A549 (cell line): ENCODE results near the gene ZNF467. TPM values are rescaled to one million over a fixed set of nuclear protein-coding genes. Genes with fewer than 3 reads are reported as not detected.

Experiments
- ATAC-seq, 2 experiments: fragments of 200-7000 bp in 1 of 2; fragments of >200 bp in 1 of 2; cut with Nextera tagmentation in 1 of 2; cut with Tn5 transposase in 1 of 2; 3 replicates each; pipeline versions ENCODE4 v1.8.0 to v1.9.1; 2018 to 2020; ENCODE audit warnings: mild to moderate bottlenecking in 1 of 2, moderate library complexity in 1 of 2
- CTCF ChIA-PET: fragments of 300-600 bp; sonication (Branson Sonifier 250); formaldehyde crosslinking; extraction: SDS; loops from one replicate; lab custom pipeline; 2021; ENCODE audit warnings: antibody characterized with exemption, inconsistent platforms; lab: Yijun Ruan, JAX
- POLR2A ChIA-PET: fragments of 350-600 bp; formaldehyde crosslinking; extraction: SDS; loops from one replicate; lab custom pipeline; 2021; ENCODE audit warnings: antibody characterized with exemption, inconsistent platforms; lab: Yijun Ruan, JAX
- DNase-seq, 2 experiments: peaks; one replicate each; pipeline versions ENCODE4 v3.0.0 to v3.0.0-alpha.2; 2011 to 2016; ENCODE audit warnings: low read depth in 1 of 2, low spot score in 1 of 2
- FAIRE-seq: peaks from 2 replicates; lab custom pipeline; 2011; peaks lifted over from hg19 to GRCh38; lab: Jason Lieb, UNC
- H3K27ac ChIP-seq, 2 experiments: fragments of >200 bp; sonication (Bioruptor Twin); formaldehyde crosslinking; 3 replicates each; pipeline ENCODE4 v1.5.1; 2016 to 2017
- H3K4me1 ChIP-seq: fragments of >200 bp; sonication (Bioruptor Twin); formaldehyde crosslinking; 3 replicates; pipeline ENCODE4 v1.6.1; 2016
- H3K4me2 ChIP-seq: fragments of >200 bp; sonication (Bioruptor Twin); formaldehyde crosslinking; 3 replicates; pipeline ENCODE4 v1.6.1; 2016
- H3K4me3 ChIP-seq: fragments of >200 bp; sonication (Bioruptor Twin); formaldehyde crosslinking; 3 replicates; pipeline ENCODE4 v1.5.1; 2016
- H3K9me3 ChIP-seq: fragments of >200 bp; sonication (Bioruptor Twin); formaldehyde crosslinking; 3 replicates; pipeline ENCODE4 v1.6.1; 2016
- BCL3 ChIP-seq: fragments of >200 bp; sonication (Bioruptor Twin); formaldehyde crosslinking; IDR thresholded peaks from 3 replicates; pipeline ENCODE4 v1.6.1; 2016
- BHLHE40 ChIP-seq: IDR thresholded peaks from 2 replicates; pipeline ENCODE4 v1.6.1; 2012; ENCODE audit warnings: low read depth, low read length, inconsistent platforms
- CHD4 ChIP-seq: fragments of 200-600 bp; sonication (generic); IDR thresholded peaks from 2 replicates; pipeline ENCODE4 v1.6.1; 2016; ENCODE audit warnings: antibody characterized with exemption, mild to moderate bottlenecking, borderline replicate concordance
- E2F6 ChIP-seq: IDR thresholded peaks from 2 replicates; pipeline ENCODE4 v1.6.1; 2012; ENCODE audit warnings: low read depth, borderline replicate concordance
- GATA3 ChIP-seq: IDR thresholded peaks from 2 replicates; pipeline ENCODE4 v1.6.1; 2012; ENCODE audit warnings: borderline replicate concordance
- HEYL ChIP-seq: fragments of 250-450 bp; sonication (Bioruptor Pico); IDR thresholded peaks from 2 replicates; pipeline ENCODE4 v1.8.0; 2021; ENCODE audit warnings: mild to moderate bottlenecking, moderate library complexity
- HMGXB4 ChIP-seq: fragments of 250-450 bp; sonication (Bioruptor Pico); IDR thresholded peaks from 2 replicates; pipeline ENCODE4 v1.5.0; 2021; ENCODE audit warnings: mild to moderate bottlenecking, moderate library complexity, borderline replicate concordance
- HOXB13 ChIP-seq: fragments of 250-450 bp; sonication (Bioruptor Pico); IDR thresholded peaks from 2 replicates; pipeline ENCODE4 v1.5.0; 2020; ENCODE audit warnings: low read depth, mild to moderate bottlenecking, moderate library complexity
- KDM1A ChIP-seq: fragments of 200-600 bp; sonication (generic); IDR thresholded peaks from 2 replicates; pipeline ENCODE4 v1.6.1; 2016; ENCODE audit warnings: low read depth, mild to moderate bottlenecking
- MAFK ChIP-seq: fragments of 450-650 bp; IDR thresholded peaks from 2 replicates; pipeline ENCODE4 v1.6.1; 2014; ENCODE audit not compliant: partially characterized antibody
- MAX ChIP-seq: IDR thresholded peaks from 2 replicates; pipeline ENCODE4 v1.6.1; 2012
- NFE2L2 ChIP-seq: fragments of 150-350 bp; conservative IDR thresholded peaks from 2 replicates; pipeline ENCODE4 v1.6.1; 2014; ENCODE audit warnings: low read length
- POLR2AphosphoS2 ChIP-seq: conservative IDR thresholded peaks from 2 replicates; pipeline ENCODE4 v1.6.1; 2012; ENCODE audit warnings: low read length, improper control_type of control experiment, inconsistent platforms
- RCOR1 ChIP-seq: fragments of 150-350 bp; IDR thresholded peaks from 2 replicates; pipeline ENCODE4 v1.6.1; 2014; ENCODE audit warnings: antibody characterized with exemption, low read length, low read depth
- RFX5 ChIP-seq: fragments of 450-650 bp; IDR thresholded peaks from 2 replicates; pipeline ENCODE4 v1.7.1; 2014; ENCODE audit warnings: antibody characterized with exemption, mild to moderate bottlenecking, moderate library complexity
- RNF2 ChIP-seq: fragments of 200-600 bp; sonication (generic); IDR thresholded peaks from 2 replicates; pipeline ENCODE4 v1.6.1; 2016; ENCODE audit warnings: low read depth, mild to moderate bottlenecking, antibody characterized with exemption, moderate library complexity, borderline replicate concordance
- TFCP2L1 ChIP-seq: fragments of 250-450 bp; sonication (Bioruptor Pico); IDR thresholded peaks from 2 replicates; pipeline ENCODE4 v1.5.0; 2021; ENCODE audit warnings: mild to moderate bottlenecking
- TP53 ChIP-seq: fragments of 250-450 bp; sonication (Bioruptor Pico); IDR thresholded peaks from 2 replicates; pipeline ENCODE4 v1.5.0; 2021; ENCODE audit warnings: mild to moderate bottlenecking, moderate library complexity
- ZC3H11A ChIP-seq: fragments of 450-650 bp; IDR thresholded peaks from 2 replicates; pipeline ENCODE4 v1.6.1; 2014; ENCODE audit warnings: antibody characterized with exemption, mild to moderate bottlenecking
- ZSCAN20 ChIP-seq: fragments of 250-450 bp; sonication (Bioruptor Pico); IDR thresholded peaks from 2 replicates; pipeline ENCODE4 v1.8.0; 2022; ENCODE audit warnings: mild to moderate bottlenecking, moderate library complexity
- WGBS: methylation state at CpG from one replicate; pipeline ENCODE4 v1.1.6; 2017; ENCODE audit errors: missing lambda C conversion rate; 5-methylcytosine and 5-hydroxymethylcytosine counted together
- polyA plus RNA-seq, 4 experiments: library from polyadenylated mRNA; depleted of rRNA in 3 of 4; stranded (reverse); fragments of >200 nt; fragmentation: RNase III in 1 of 4; extraction: RNeasy Plus Mini Kit Qiagen cat#74134 plus additional on column Dnase treatment in 1 of 4; gene quantifications; 2 replicates in 3 of 4; 3 replicates in 1 of 4; pipeline ENCODE4 v1.2.3, GENCODE V29; 2011 to 2017

The ZNF467 gene
- polyA plus RNA-seq, 2 of the 4 experiments (the other 2 are of a cell fraction): 3.1 to 3.3 TPM

GRCh38 chr7:149817301-149817771 is 43.9 kb upstream of the ZNF467 start:
- H3K4me1 ChIP-seq: no peaks in the 10 kb centered on the region
- no peak for FAIRE-seq

GRCh38 chr7:149816794-149817193 is 43.4 kb upstream of the ZNF467 start:
- no peak for FAIRE-seq
- DNase-seq: no peak
- ChIA-PET CTCF (interaction anchor here (0.9 kb wide), 1 partner anchor 9 kb away, joined by 3 read pairs; no protein-coding TSS in a partner anchor), POLR2A (no interaction called here)
- no peak overlapping the region for H3K4me3 ChIP-seq
- no peaks in the 10 kb centered on the region for H3K9me3 ChIP-seq
- TF ChIP-seq E2F6 (no peak), POLR2AphosphoS2 (no peak)
- no peak overlapping the region for H3K27ac ChIP-seq
- H3K4me2 ChIP-seq: no peak overlapping the region
- 50% methylated on average over 1 of the region's 4 CpGs for WGBS
- no peaks in the 10 kb centered on the region for H3K4me1 ChIP-seq
- 0 out of 6 replicates have a peak, but pooled peaks of 1 of the 2 experiments have one; percentile 3 for ATAC-seq

More at GRCh38 chr7:149817301-149817771, 43.9 kb upstream of the ZNF467 start:
- Histone ChIP-seq H3K4me2 (no peak overlapping the region), H3K27ac (no peak overlapping the region), H3K9me3 (no peaks in the 10 kb centered on the region), H3K4me3 (no peak overlapping the region)
- ChIA-PET POLR2A (no interaction called here), CTCF (interaction anchor here (0.8 to 4.2 kb wide), 3 partner anchors 9 to 25 kb away, joined by 3 to 30 read pairs (median 3); no protein-coding TSS in a partner anchor)
- ATAC-seq (0 out of 6 replicates have a peak, but pooled peaks of 1 of the 2 experiments have one; percentile 4), DNase-seq (no peak)
- WGBS: 73% methylated on average over 8 of the region's 8 CpGs
- TF ChIP-seq GATA3 (no peak), ZC3H11A (no peak), NFE2L2 (no peak), RFX5 (no peak), BHLHE40 (no peak), RNF2 (no peak), HOXB13 (no peak)
- TF ChIP-seq, all 56 proteins: peak for 0

GRCh38 chr7:149816267-149816751 is 42.9 kb upstream of the ZNF467 start:
- no peak for TF ChIP-seq MAFK
- Histone ChIP-seq H3K4me1 (no peaks in the 10 kb centered on the region), H3K27ac (no peak overlapping the region), H3K4me2 (no peak overlapping the region), H3K9me3 (no peaks in the 10 kb centered on the region), H3K4me3 (no peak overlapping the region)
- no peak for FAIRE-seq
- ChIA-PET CTCF (interaction anchor here (0.9 to 1.2 kb wide), 2 partner anchors 9 kb away, joined by 3 to 4 read pairs; no protein-coding TSS in a partner anchor), POLR2A (no interaction called here)
- DNase-seq: no peak
- 78% methylated on average over 17 of the region's 21 CpGs for whole genome bisulfite sequencing
- ATAC-seq: no peak

- Histone ChIP-seq H3K27ac (no peak overlapping the region), H3K4me3 (no peak overlapping the region), H3K4me1 (no peaks in the 10 kb centered on the region), H3K4me2 (no peak overlapping the region), H3K9me3 (no peaks in the 10 kb centered on the region)
- CTCF ChIA-PET: interaction anchor here (1.2 kb wide), 1 partner anchor 9 kb away, joined by 4 read pairs; no protein-coding TSS in a partner anchor
- no peak for ATAC-seq
- no peak for DNase-seq
- no peak for FAIRE-seq
- POLR2A ChIA-PET: no interaction called here
- WGBS: 75% methylated on average over 7 of the region's 16 CpGs
- TF ChIP-seq E2F6 (no peak), KDM1A (no peak), MAFK (no peak), HMGXB4 (CRISPR knock-in tag) (no peak), BCL3 (no peak), RCOR1 (no peak), HOXB13 (no peak), ZSCAN20 (CRISPR knock-in tag) (no peak), MAX (no peak), TP53 (CRISPR knock-in tag) (no peak), GATA3 (no peak), POLR2AphosphoS2 (no peak), CHD4 (no peak), HEYL (CRISPR knock-in tag) (no peak), TFCP2L1 (no peak)
Observed at GRCh38 chr7:149815661-149816266, 42.4 kb upstream of the ZNF467 start.
